Measurements from ENCODE around the gene ZNF723.
"Not testable (repeated sequence)": the region's sequence is repeated elsewhere in the genome, so short reads cannot be mapped to it uniquely, and the experiment has no call there.

Gene ZNF723

GRCh38 chr19:22832031-22832762 is at the start of gene ZNF723:
ZNF723 (plus strand) TSS chr19:22832291; CDS start chr19:22832380, 89 bp downstream.
- no peak for DNase-seq (ENCODE audit: low read depth in 2 of 3, low spot score in 1 of 3)

DNA sequence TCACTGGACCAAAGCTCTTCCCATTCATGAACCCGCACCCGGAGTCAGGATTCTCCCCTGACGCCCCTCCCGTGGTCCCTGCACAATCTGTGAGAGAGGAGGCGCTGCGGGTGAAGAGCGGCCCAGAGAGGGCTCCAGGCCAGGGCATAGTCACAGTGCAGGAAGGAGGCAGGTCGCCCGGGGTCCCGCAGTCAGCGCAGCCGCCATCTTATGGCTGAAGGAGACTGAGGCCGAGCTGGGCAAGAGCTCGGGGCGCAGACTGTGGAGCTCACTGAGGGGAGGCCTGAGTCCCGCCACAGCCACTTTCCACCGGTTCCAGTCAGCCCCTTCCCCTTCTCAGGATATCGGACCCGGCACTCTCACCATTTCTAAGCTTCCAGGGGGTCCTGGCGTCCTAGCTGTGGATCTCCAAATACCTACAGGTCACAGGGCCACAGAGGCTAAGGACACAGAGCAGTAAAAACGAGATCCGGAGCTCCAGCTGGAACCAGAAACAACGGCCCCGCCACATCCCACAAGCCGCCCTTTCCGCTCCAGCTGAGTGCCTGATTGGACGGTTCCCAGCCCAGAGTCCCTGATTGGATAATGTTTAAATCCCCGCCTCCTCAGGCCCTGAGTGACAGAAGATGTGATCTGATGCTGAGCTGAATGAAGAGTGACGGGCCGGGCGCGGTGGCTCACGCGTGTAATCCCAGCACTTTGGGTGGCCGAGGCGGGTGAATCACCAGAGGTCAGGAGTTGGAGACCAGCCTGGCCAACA is 48.3 kb upstream of the ZNF723 start, which contains the start of gene ZNF99:
Gene ZNF99, minus strand, starts transcription at position 501 of the 760 bp plus-strand sequence. Its CDS starts 135 bp downstream, at position 366.
- DNase-seq (ENCODE audit: low read depth in 2 of 3, low spot score in 1 of 3): no peak

DNA sequence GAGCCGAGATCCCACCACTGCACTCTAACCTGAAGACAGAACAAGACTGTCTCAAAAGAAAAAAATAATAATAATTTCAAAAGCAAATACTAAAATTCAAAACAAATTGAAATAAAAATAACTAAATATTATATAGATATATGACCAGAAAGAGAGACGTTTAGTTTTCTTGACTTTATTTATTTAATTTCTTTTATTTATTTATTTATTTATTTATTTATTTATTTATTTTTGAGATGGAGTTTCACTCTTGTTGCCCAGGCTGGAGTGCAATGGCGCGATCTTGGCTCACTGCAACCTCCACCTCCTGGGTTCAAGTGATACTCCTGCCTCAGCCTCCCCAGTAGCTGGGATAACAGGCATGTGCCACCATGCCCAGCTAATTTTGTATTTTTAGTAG is 39.2 kb upstream of the ZNF723 start:
- DNase-seq (ENCODE audit: low read depth in 2 of 3, low spot score in 1 of 3): not testable (repeated sequence)

DNA sequence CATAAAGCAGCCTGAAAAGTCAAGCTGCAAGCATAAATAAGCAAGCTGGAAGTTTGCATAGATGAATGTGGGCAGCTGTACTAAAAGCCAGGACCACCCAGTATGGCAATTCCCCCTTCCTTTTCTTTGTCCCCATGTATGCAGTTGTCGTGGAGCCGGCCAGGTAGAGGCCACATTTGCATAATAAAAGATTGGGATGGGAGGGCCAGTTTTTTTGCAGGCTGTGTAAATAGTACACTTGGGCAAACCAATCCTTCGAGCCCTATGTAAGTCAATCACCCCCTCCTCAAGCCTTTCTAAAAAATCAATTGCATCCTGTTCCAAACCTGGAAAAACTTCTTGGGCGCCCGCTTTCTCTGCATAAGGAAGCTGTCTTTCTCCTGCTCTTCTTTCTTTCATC is 35.1 kb upstream of the ZNF723 start:
- no peak for DNase-seq (ENCODE audit: low read depth in 2 of 3, low spot score in 1 of 3)

DNA sequence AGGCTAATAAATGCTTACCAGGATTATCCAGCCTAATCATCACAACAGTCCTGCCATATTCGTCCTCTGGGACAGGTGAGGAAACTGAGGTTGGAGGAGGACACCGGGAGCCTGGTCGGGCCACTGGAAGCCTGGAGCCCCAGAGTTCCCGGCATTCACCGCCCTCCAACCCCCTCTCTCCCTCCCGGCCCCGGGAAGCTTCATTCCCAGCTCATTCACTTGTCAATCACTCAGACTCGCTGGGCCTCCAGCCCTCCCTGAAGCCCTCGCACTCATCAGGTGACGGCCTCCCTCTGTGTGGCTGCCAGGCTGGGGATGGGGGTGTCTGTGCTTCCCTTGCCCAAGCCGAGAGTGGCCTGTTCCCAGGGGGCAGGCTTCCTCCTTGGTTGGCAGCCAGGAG is 25.7 kb upstream of the ZNF723 start:
- no peak for DNase-seq (ENCODE audit: low read depth in 2 of 3, low spot score in 1 of 3)

GRCh38 chr19:22807061-22807835 is 24.8 kb upstream of the ZNF723 start:
- no peak for DNase-seq (ENCODE audit: low read depth in 2 of 3, low spot score in 1 of 3)

DNA sequence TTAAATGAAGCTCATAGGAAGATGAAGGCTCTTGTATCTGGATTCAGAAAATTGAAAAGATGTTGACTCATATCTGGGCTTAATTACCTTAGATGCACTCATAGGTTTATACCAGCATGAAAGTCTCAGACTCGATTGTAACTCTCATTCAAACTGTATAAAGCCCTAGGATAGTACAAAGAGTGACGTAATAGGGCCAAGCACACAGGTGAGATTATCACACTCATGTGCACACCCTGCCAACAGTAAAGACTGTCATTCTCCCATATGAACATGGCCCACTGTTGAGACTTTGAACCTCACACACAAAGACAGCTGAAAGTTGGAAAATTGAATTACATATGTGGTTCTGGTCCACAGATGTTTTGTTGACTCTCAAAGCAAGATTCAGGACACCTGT is 18.0 kb upstream of the ZNF723 start:
- DNase-seq (ENCODE audit: low read depth in 2 of 3, low spot score in 1 of 3): no peak

DNA sequence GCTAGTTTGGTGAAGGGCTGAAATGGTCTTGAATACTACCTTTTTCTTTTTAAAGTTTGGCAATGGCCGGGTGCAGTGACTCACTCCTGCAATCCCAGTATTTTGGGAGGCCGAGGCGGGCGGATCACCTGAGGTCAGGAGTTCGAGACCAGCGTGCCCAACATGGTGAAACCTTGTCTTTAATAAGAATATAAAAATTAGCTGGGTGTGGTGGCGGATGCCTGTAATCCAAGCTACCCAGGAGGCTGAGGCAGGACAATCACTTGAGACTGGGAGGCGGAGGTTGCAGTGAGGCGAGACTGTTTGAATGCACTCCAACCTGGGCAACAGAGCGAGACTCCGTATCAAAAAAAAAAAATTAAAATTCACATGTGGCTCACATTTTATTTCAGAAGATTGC is 880 bp upstream of the ZNF723 start:
- no peak for DNase-seq (ENCODE audit: low read depth in 2 of 3, low spot score in 1 of 3)

GRCh38 chr19:22857713-22858320 is 25.7 kb downstream of the ZNF723 start:
- DNase-seq (ENCODE audit: low read depth in 2 of 3, low spot score in 1 of 3): not testable (repeated sequence)

DNA sequence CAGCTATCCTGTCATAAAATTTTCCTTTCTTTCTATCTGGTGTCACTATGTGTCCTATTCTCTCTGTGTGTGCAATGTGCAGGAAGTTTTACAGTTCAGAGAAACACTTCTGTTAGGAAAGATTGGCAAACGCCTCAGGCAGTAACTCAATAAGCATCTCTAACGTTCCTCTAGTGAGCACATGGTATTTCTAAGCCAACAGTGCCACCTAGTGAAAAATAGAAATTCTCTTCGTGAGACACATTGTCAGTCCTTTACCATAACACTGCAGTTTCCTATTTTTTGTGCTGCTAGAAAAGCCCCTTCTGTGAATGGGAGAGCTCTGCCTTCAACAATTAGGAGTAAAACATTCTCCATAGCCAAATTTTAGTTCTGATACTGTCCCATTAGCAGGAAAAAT is 50.7 kb downstream of the ZNF723 start:
- no peak for DNase-seq (ENCODE audit: low read depth in 2 of 3, low spot score in 1 of 3)

DNA sequence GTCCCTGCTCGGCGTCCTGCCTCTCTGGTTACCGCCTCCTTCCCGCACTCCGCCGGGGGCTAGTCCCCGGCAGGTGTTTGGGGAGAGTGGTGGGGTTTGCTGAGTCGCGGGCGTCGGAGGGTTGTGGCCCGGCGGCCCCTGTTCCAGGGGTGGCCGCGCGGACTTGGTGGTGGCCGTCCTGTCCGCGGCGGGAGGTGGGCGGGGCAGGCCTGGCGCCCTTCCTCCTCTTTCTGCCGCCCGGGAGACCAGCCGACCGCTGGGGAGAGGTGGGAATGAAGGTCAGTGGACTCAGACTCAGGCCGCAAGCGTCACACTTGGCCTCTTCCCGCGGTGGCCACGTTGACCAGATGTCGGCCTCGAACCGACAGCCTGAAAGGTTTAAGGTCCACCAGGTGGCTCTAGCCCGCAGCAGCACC is 61.8 kb downstream of the ZNF723 start:
- DNase-seq (ENCODE audit: low read depth in 2 of 3, low spot score in 1 of 3): no peak

DNA sequence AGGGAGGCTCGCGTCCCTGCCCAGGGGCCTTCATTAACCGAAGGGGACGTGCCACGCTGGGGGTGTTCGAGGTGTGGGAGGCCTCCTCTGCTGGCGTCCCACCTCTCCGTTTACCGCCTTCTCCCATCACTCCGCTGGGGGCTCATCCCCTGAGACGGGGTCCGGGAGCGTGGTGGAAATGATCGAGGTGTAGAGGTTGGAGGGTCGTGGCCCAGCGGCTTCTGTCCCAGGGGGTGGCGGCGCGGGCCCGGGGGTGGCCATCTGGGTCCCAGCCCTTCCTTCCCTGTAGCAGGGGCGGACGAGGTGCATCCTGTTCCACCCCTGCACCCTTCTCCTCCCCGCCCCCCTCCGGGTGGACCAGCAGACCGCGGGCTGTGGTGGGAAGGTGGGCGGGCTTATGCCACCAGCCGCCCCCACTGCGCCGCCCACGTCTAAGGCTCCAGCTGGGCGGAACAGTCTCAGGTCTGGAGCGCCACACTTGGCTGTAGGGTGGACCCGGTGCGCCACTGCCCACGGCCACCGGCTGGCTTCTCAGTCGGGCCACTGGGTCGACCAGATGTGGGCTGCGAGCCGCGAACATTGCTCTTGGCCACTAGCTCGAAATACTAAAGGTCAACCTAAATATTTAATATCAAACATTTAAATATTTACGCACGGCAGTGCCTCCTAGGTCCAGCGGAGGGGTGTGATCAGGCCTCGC is 69.5 kb downstream of the ZNF723 start:
- DNase-seq (ENCODE audit: low read depth in 2 of 3, low spot score in 1 of 3): no peak
